A673 (cell line): Measurements from ENCODE around the gene FGGY. TPM values are rescaled to one million over a fixed set of nuclear protein-coding genes. Genes with fewer than 3 reads are reported as not detected.

Experiments
- BruUV-seq: library from RNA; stranded (reverse); fragments of 400-500 nt; replicated peaks from 2 replicates; lab custom pipeline; 2021; lab: Mats Ljungman, UMichigan
- CTCF ChIA-PET: fragments of 300-600 bp; sonication (Branson Sonifier 250); formaldehyde crosslinking; loops from one replicate; lab custom pipeline; 2022; ENCODE audit warnings: antibody characterized with exemption; lab: Charles Lee
- POLR2A ChIA-PET: fragments of 300-600 bp; sonication (Branson Sonifier 250); formaldehyde crosslinking; loops from one replicate; lab custom pipeline; 2022; ENCODE audit warnings: antibody characterized with exemption; ENCODE audit not compliant: low non-redundant PET; lab: Charles Lee
- DNase-seq: peaks from one replicate; pipeline ENCODE4 v3.0.0-alpha.2; 2015; ENCODE audit warnings: low spot score
- H3K27ac ChIP-seq: fragments of 200-600 bp; sonication (generic); 2 replicates; pipeline ENCODE4 v1.5.1; 2016; ENCODE audit warnings: mixed run types, low read depth, mild to moderate bottlenecking, mixed read lengths, antibody characterized with exemption, low read length; ENCODE audit not compliant: poor library complexity, severe bottlenecking
- H3K27me3 ChIP-seq: fragments of 200-600 bp; sonication (generic); replicated peaks from 2 replicates; pipeline ENCODE4 v1.6.1; 2017; ENCODE audit warnings: mixed run types, low read depth, mild to moderate bottlenecking, mixed read lengths, antibody characterized with exemption, low read length; ENCODE audit not compliant: insufficient read depth, poor library complexity
- H3K36me3 ChIP-seq: fragments of 200-600 bp; sonication (generic); 2 replicates; pipeline ENCODE4 v1.6.1; 2016; ENCODE audit warnings: mixed run types, mild to moderate bottlenecking, mixed read lengths, antibody characterized with exemption, low read length; ENCODE audit not compliant: insufficient read depth, poor library complexity, severe bottlenecking
- H3K4me1 ChIP-seq: fragments of 200-600 bp; sonication (generic); 2 replicates; pipeline ENCODE4 v1.6.1; 2017; ENCODE audit warnings: mixed run types, mild to moderate bottlenecking, mixed read lengths, antibody characterized with exemption, low read length; ENCODE audit not compliant: insufficient read depth, poor library complexity, severe bottlenecking
- H3K4me3 ChIP-seq: fragments of 200-600 bp; sonication (generic); 2 replicates; pipeline ENCODE4 v1.5.1; 2016; ENCODE audit warnings: low read depth, mixed run types, mild to moderate bottlenecking, mixed read lengths, low read length; ENCODE audit not compliant: poor library complexity, severe bottlenecking
- H3K9me3 ChIP-seq: fragments of 200-600 bp; sonication (generic); 2 replicates; pipeline ENCODE4 v1.6.1; 2016; ENCODE audit warnings: mixed run types, low read depth, mild to moderate bottlenecking, mixed read lengths, antibody characterized with exemption, low read length; ENCODE audit not compliant: poor library complexity, severe bottlenecking
- EZH2 ChIP-seq: fragments of 200-600 bp; sonication (generic); IDR thresholded peaks from 2 replicates; pipeline ENCODE4 v1.6.1; 2017; ENCODE audit warnings: borderline replicate concordance, low read depth, mild to moderate bottlenecking, mixed read lengths, antibody characterized with exemption, low read length; ENCODE audit not compliant: poor library complexity, severe bottlenecking
- intact Hi-C: fragments of 100-400 bp; cut with micrococcal nuclease; formaldehyde crosslinking; loops from one replicate; pipeline ENCODE4 v1.10.0; 2022; ENCODE audit not compliant: unreplicated experiment
- total RNA-seq: library from RNA; stranded (reverse); gene quantifications from 2 replicates; pipeline ENCODE4 v1.2.3, GENCODE V29; 2021
- TF ChIP-seq, protein P1 (sequence below): fragments of 300-800, 200-600 bp; sonication (generic); conservative IDR thresholded peaks from 2 replicates; pipeline ENCODE4 v1.5.1; 2017; ENCODE audit warnings: low read depth, mild to moderate bottlenecking, antibody characterized with exemption, low read length, moderate library complexity, mixed read lengths

The FGGY gene
- total RNA-seq, 1 experiment from 2014 or later, result 2.6 TPM

- ChIA-PET POLR2A (no interaction called here), CTCF (no interaction called here)
- Histone ChIP-seq H3K4me3 (no peak overlapping the region), H3K36me3 (no peaks in the 10 kb centered on the region), H3K27ac (no peak overlapping the region), H3K4me1 (peaks cover 14% of the 10 kb centered on the region), H3K27me3 (no peaks in the 10 kb centered on the region), H3K9me3 (no peaks in the 10 kb centered on the region)
- TF ChIP-seq, protein P1, sequence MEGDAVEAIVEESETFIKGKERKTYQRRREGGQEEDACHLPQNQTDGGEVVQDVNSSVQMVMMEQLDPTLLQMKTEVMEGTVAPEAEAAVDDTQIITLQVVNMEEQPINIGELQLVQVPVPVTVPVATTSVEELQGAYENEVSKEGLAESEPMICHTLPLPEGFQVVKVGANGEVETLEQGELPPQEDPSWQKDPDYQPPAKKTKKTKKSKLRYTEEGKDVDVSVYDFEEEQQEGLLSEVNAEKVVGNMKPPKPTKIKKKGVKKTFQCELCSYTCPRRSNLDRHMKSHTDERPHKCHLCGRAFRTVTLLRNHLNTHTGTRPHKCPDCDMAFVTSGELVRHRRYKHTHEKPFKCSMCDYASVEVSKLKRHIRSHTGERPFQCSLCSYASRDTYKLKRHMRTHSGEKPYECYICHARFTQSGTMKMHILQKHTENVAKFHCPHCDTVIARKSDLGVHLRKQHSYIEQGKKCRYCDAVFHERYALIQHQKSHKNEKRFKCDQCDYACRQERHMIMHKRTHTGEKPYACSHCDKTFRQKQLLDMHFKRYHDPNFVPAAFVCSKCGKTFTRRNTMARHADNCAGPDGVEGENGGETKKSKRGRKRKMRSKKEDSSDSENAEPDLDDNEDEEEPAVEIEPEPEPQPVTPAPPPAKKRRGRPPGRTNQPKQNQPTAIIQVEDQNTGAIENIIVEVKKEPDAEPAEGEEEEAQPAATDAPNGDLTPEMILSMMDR, result no peak
- TF ChIP-seq EZH2, result no peak
- no peak for DNase-seq
- intact Hi-C loops, result no loop called here
- no TSS peak for BruUV-seq
Observed at GRCh38 chr1:59682396-59683080, 385.6 kb downstream of the FGGY start.

DNA sequence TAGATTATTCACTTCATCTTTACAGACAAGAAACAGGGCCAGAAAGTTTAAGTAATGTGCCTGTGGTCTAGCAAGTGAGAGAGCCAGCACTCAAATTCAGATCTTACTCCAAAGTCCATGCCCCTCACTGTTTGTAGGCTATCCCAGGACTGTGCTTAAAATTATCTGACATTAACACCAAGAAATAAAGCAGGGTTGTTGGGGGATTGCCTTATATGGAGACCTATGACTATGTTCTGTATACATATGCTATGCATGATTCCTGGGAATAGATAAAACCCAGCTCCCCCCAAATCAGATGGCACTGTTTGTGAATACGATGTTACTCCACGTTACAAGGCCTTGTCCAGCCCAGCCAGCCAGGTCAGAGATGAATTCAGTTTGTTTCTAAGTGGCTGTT lies 386.3 kb downstream of the FGGY start:
- intact Hi-C loops, result no loop called here
- Histone ChIP-seq H3K36me3 (no peaks in the 10 kb centered on the region), H3K27ac (no peak overlapping the region), H3K4me3 (no peak overlapping the region), H3K9me3 (no peaks in the 10 kb centered on the region), H3K27me3 (no peaks in the 10 kb centered on the region), H3K4me1 (peaks cover 9% of the 10 kb centered on the region)
- TF ChIP-seq, protein P1, result no peak
- TF ChIP-seq EZH2, result no peak
- BruUV-seq, result no TSS peak
- ChIA-PET CTCF (no interaction called here), POLR2A (no interaction called here)
- DNase-seq, result no peak

GRCh38 chr1:59684698-59685097 lies 387.8 kb downstream of the FGGY start:
- ChIA-PET POLR2A (no interaction called here), CTCF (no interaction called here)
- no TSS peak for BruUV-seq
- Histone ChIP-seq H3K9me3 (no peaks in the 10 kb centered on the region), H3K27ac (no peak overlapping the region), H3K27me3 (no peaks in the 10 kb centered on the region), H3K4me1 (no peaks in the 10 kb centered on the region), H3K4me3 (no peak overlapping the region), H3K36me3 (no peaks in the 10 kb centered on the region)
- no peak for DNase-seq
- intact Hi-C loops, result no loop called here
- TF ChIP-seq, protein P1, result no peak
- TF ChIP-seq EZH2, result no peak
